GM12878 (cell line): Measurements from ENCODE around the gene RAB23. TPM values are rescaled to one million over a fixed set of nuclear protein-coding genes. Genes with fewer than 3 reads are reported as not detected.

Experiments
- ATAC-seq: fragments of 200-7000 bp; cut with Tn5 transposase; 3 replicates; pipeline ENCODE4 v1.9.1; 2020; ENCODE audit warnings: mild to moderate bottlenecking, moderate library complexity
- BruUV-seq: library from RNA; stranded (reverse); fragments of 400-500 nt; replicated peaks from 2 replicates; lab custom pipeline; 2021; lab: Mats Ljungman, UMichigan
- CTCF ChIA-PET: fragments of 300-600 bp; sonication (Branson Sonifier 250); formaldehyde crosslinking; extraction: SDS; loops from one replicate; lab custom pipeline; 2021; ENCODE audit warnings: inconsistent platforms; lab: Yijun Ruan, JAX
- POLR2A ChIA-PET: fragments of 350-600 bp; formaldehyde crosslinking; extraction: SDS; loops from one replicate; lab custom pipeline; 2021; ENCODE audit warnings: inconsistent platforms; lab: Charles Lee
- RAD21 ChIA-PET: fragments of 300-600 bp; sonication (Branson Sonifier 250); formaldehyde crosslinking; loops from one replicate; lab custom pipeline; 2023; ENCODE audit warnings: antibody characterized with exemption; ENCODE audit not compliant: unreplicated experiment; lab: Charles Lee
- SMC1A ChIA-PET: fragments of 300-600 bp; sonication (Branson Sonifier 250); formaldehyde crosslinking; loops from one replicate; lab custom pipeline; 2023; ENCODE audit not compliant: unreplicated experiment, uncharacterized antibody; lab: Charles Lee
- DNase-seq: peaks from one replicate; pipeline ENCODE4 v3.0.0-alpha.2; 2011; ENCODE audit warnings: low read depth, low spot score
- FAIRE-seq: peaks from 3 replicates; lab custom pipeline; 2011; peaks lifted over from hg19 to GRCh38; lab: Jason Lieb, UNC
- H2AFZ ChIP-seq: 2 replicates; pipeline ENCODE4 v1.6.0; 2011; ENCODE audit warnings: low read depth, low read length, control low read depth; ENCODE audit not compliant: control insufficient read depth
- H3K27ac ChIP-seq: 2 replicates; pipeline ENCODE4 v1.5.1; 2011; ENCODE audit warnings: control low read depth; ENCODE audit not compliant: control insufficient read depth, insufficient read depth
- H3K27me3 ChIP-seq, 2 experiments: replicated peaks in 1 of 2; 2 replicates each; pipeline versions ENCODE4 v1.6.0 to v1.6.1; 2011; ENCODE audit warnings: low read length in 1 of 2; ENCODE audit not compliant: control insufficient read depth in 2 of 2, insufficient read depth in 2 of 2
- H3K36me3 ChIP-seq, 2 experiments: 2 replicates each; pipeline ENCODE4 v1.5.1; 2011; ENCODE audit warnings: low read length in 1 of 2; ENCODE audit not compliant: control insufficient read depth in 2 of 2, insufficient read depth in 2 of 2
- H3K4me1 ChIP-seq: 2 replicates; pipeline ENCODE4 v1.6.1; 2011; ENCODE audit warnings: mild to moderate bottlenecking, low read length, moderate library complexity, mixed read lengths; ENCODE audit not compliant: control insufficient read depth, insufficient read depth
- H3K4me2 ChIP-seq: 2 replicates; pipeline ENCODE4 v1.6.0; 2011; ENCODE audit warnings: control low read depth; ENCODE audit not compliant: control insufficient read depth, insufficient read depth
- H3K4me3 ChIP-seq: fragments of 200-600 bp; sonication (generic); 2 replicates; pipeline ENCODE4 v1.5.1; 2016
- H3K79me2 ChIP-seq: 2 replicates; pipeline ENCODE4 v1.6.0; 2011; ENCODE audit warnings: low read length; ENCODE audit not compliant: control insufficient read depth, insufficient read depth
- H3K9ac ChIP-seq: 2 replicates; pipeline ENCODE4 v1.8.0; 2011; ENCODE audit warnings: low read length, control low read depth, mixed read lengths; ENCODE audit not compliant: control insufficient read depth, insufficient read depth
- H3K9me3 ChIP-seq: replicated peaks from 3 replicates; pipeline ENCODE4 v1.5.1; 2011; ENCODE audit warnings: mild to moderate bottlenecking, low read length; ENCODE audit not compliant: control insufficient read depth, insufficient read depth
- H4K20me1 ChIP-seq: 2 replicates; pipeline ENCODE4 v1.6.0; 2011; ENCODE audit not compliant: control insufficient read depth, insufficient read depth
- CHD4 ChIP-seq: fragments of 200-600 bp; sonication (generic); IDR thresholded peaks from 2 replicates; pipeline ENCODE4 v1.6.1; 2016; ENCODE audit warnings: mild to moderate bottlenecking
- EP300 ChIP-seq, 2 experiments: fragments of 150-350 bp in 1 of 2; IDR thresholded peaks; 2 replicates each; pipeline ENCODE4 v1.6.1; 2011 to 2012; ENCODE audit warnings: low read depth in 2 of 2, low read length in 2 of 2, borderline replicate concordance in 1 of 2, improper control_type of control experiment in 1 of 2, inconsistent platforms in 1 of 2; ENCODE audit not compliant: control insufficient read depth in 1 of 2
- GABPA ChIP-seq: IDR thresholded peaks from 2 replicates; pipeline ENCODE4 v1.6.1; 2014; ENCODE audit warnings: antibody characterized with exemption, low read depth, mild to moderate bottlenecking, inconsistent platforms
- JUND ChIP-seq: IDR thresholded peaks from 2 replicates; pipeline ENCODE4 v1.6.1; 2012; ENCODE audit warnings: low read depth, mild to moderate bottlenecking, low read length, improper control_type of control experiment, moderate library complexity
- NR2C1 ChIP-seq: fragments of 450-650 bp; IDR thresholded peaks from 2 replicates; pipeline ENCODE4 v1.6.1; 2017; ENCODE audit warnings: antibody characterized with exemption, mild to moderate bottlenecking, moderate library complexity
- RELB ChIP-seq: fragments of 450-650 bp; IDR thresholded peaks from 2 replicates; pipeline ENCODE4 v1.6.1; 2017; ENCODE audit warnings: low read depth, mild to moderate bottlenecking, moderate library complexity
- SMAD1 ChIP-seq: fragments of 450-650 bp; IDR thresholded peaks from 2 replicates; pipeline ENCODE4 v1.6.1; 2018; ENCODE audit warnings: mild to moderate bottlenecking, low read depth; ENCODE audit not compliant: partially characterized antibody
- SUPT20H ChIP-seq: IDR thresholded peaks from 2 replicates; pipeline ENCODE4 v1.6.1; 2011; ENCODE audit warnings: low read depth, mild to moderate bottlenecking, low read length, moderate library complexity, borderline replicate concordance; ENCODE audit not compliant: control insufficient read depth
- TCF12 ChIP-seq: IDR thresholded peaks from 2 replicates; pipeline ENCODE4 v1.6.1; 2011; ENCODE audit warnings: low read depth, mild to moderate bottlenecking, low read length
- ZNF207 ChIP-seq: fragments of 450-650 bp; IDR thresholded peaks from 2 replicates; pipeline ENCODE4 v1.6.1; 2014; ENCODE audit warnings: antibody characterized with exemption, mild to moderate bottlenecking, borderline replicate concordance
- WGBS: methylation state at CpG from one replicate; pipeline ENCODE4 v1.1.6; 2016; ENCODE audit warnings: low lambda C conversion rate; ENCODE audit not compliant: insufficient replicate concordance, insufficient coverage; ENCODE audit errors: missing lambda C conversion rate; 5-methylcytosine and 5-hydroxymethylcytosine counted together
- in situ Hi-C: fragments of 300-500 bp; cut with MboI; formaldehyde crosslinking; loops from 9 replicates; pipeline ENCODE4 v1.14.3; 2018; ENCODE audit warnings: mixed read lengths
- intact Hi-C: fragments of 100-400 bp; cut with micrococcal nuclease; formaldehyde crosslinking; loops from one replicate; pipeline ENCODE4 v1.14.2; 2022; ENCODE audit not compliant: unreplicated experiment
- polyA plus RNA-seq, 11 experiments: library from polyadenylated mRNA; depleted of rRNA in 4 of 11; unstranded in 6 of 11; stranded (reverse) in 5 of 11; fragments of >200 nt; fragmentation: Nextera tagmentation in 4 of 11; fragmentation: Illumina TruSeq in 1 of 11; extraction: Ambion mirVana in 4 of 11; extraction: Trizol in 1 of 11; gene quantifications; 1 replicate in 1 of 11; 2 replicates in 10 of 11; pipeline versions ENCODE4 v1.2.1 to v1.2.3, GENCODE V29; 2011 to 2016; ENCODE audit warnings: inconsistent platforms in 2 of 11, missing spikeins in 2 of 11, low read depth in 1 of 11
- total RNA-seq, 4 experiments: library from RNA; depleted of rRNA in 3 of 4; stranded (reverse); fragments of >200 nt in 3 of 4; fragmentation: Illumina TruSeq in 1 of 4; extraction: Trizol in 1 of 4; gene quantifications; 2 replicates each; pipeline versions ENCODE4 v1.2.1 to v1.2.3, GENCODE V29; 2013 to 2021

The RAB23 gene
- total and polyA plus RNA-seq, 10 of the 15 experiments (the other 5 are each of a cell fraction or from before 2014, with no cell fraction given), result 0.80 to 6.0 (median 3.1) TPM

- no peak for FAIRE-seq
- Histone ChIP-seq H3K9ac (no peak overlapping the region), H3K27ac (no peak overlapping the region), H3K4me2 (no peak overlapping the region), H3K4me1 (no peaks in the 10 kb centered on the region), H3K9me3 (no peaks in the 10 kb centered on the region), H3K4me3 (no peak overlapping the region), H3K79me2 (no peaks in the 10 kb centered on the region), H3K36me3 (no peaks in the 10 kb centered on the region), H4K20me1 (no peaks in the 10 kb centered on the region), H2AFZ (no peak overlapping the region), H3K27me3 (no peaks in the 10 kb centered on the region)
- POLR2A ChIA-PET, result no interaction called here
- no TSS peak for BruUV-seq
- no peak for ATAC-seq
- no peak for DNase-seq
- CTCF ChIA-PET, result no interaction called here
- RAD21 ChIA-PET, result no interaction called here
- in situ Hi-C loops (no loop called here), intact Hi-C loops (no loop called here)
- TF ChIP-seq CHD4 (no peak), JUND (no peak), SMAD1 (no peak), ZNF207 (no peak), EP300 (IDR thresholded peaks at IDR 0.05; ENCODE audit: borderline replicate concordance in 1 of 2, control insufficient read depth in 1 of 2, low read depth in 2 of 2, low read length in 2 of 2) (no peak), RELB (no peak), GABPA (no peak), TCF12 (no peak), NR2C1 (no peak), SUPT20H (no peak)
- 39% methylated on average over 2 of the region's 2 CpGs for WGBS
- SMC1A ChIA-PET, result no interaction called here
These were observed 40.4 kb upstream of the RAB23 start for GRCh38 chr6:57262488-57262887.
